HepG2 (cell line): Measurements from ENCODE around the gene NEDD4. TPM values are rescaled to one million over a fixed set of nuclear protein-coding genes. Genes with fewer than 3 reads are reported as not detected.

Experiments
- BCL3 ChIP-seq: sonication (generic); formaldehyde crosslinking; IDR thresholded peaks from 2 replicates; pipeline ENCODE4 v1.5.1; 2020; ENCODE audit warnings: mild to moderate bottlenecking, missing genetic modification reagents, moderate library complexity
- FLYWCH1 ChIP-seq: sonication (generic); formaldehyde crosslinking; IDR thresholded peaks from 2 replicates; pipeline ENCODE4 v1.8.1; 2023; ENCODE audit warnings: mild to moderate bottlenecking, missing genetic modification reagents
- MAFG ChIP-seq: sonication (generic); formaldehyde crosslinking; IDR thresholded peaks from 2 replicates; pipeline ENCODE4 v1.5.1; 2020; ENCODE audit warnings: mild to moderate bottlenecking, missing genetic modification reagents
- MEIS1 ChIP-seq: sonication (generic); formaldehyde crosslinking; IDR thresholded peaks from 2 replicates; pipeline ENCODE4 v1.9.0; 2021; ENCODE audit warnings: mild to moderate bottlenecking, missing genetic modification reagents, moderate library complexity, borderline replicate concordance
- NFIC ChIP-seq: IDR thresholded peaks from 2 replicates; pipeline ENCODE4 v1.6.1; 2012; ENCODE audit warnings: mild to moderate bottlenecking, low read length, inconsistent platforms
- PAF1 ChIP-seq: IDR thresholded peaks from 2 replicates; pipeline ENCODE4 v1.6.1; 2016; ENCODE audit warnings: missing genetic modification reagents, missing compliant biosample characterization
- RAD51 ChIP-seq: fragments of 450-650 bp; IDR thresholded peaks from 2 replicates; pipeline ENCODE4 v1.6.1; 2016; ENCODE audit warnings: borderline replicate concordance
- SYNCRIP ChIP-seq: fragments of 200-400 bp; formaldehyde crosslinking; IDR thresholded peaks from 2 replicates; pipeline ENCODE4 v1.6.1; 2018; ENCODE audit warnings: mild to moderate bottlenecking, low read depth, low read length; ENCODE audit not compliant: insufficient read depth
- TRAFD1 ChIP-seq: sonication (generic); formaldehyde crosslinking; IDR thresholded peaks from 2 replicates; pipeline ENCODE4 v1.5.1; 2020; ENCODE audit warnings: missing genetic modification reagents, mild to moderate bottlenecking, borderline replicate concordance
- ZNF143 ChIP-seq: sonication (generic); formaldehyde crosslinking; IDR thresholded peaks from 2 replicates; pipeline ENCODE4 v1.4.0; 2020; ENCODE audit warnings: missing genetic modification reagents
- ZNF329 ChIP-seq: sonication (generic); formaldehyde crosslinking; IDR thresholded peaks from 2 replicates; pipeline ENCODE4 v1.9.0; 2021; ENCODE audit warnings: low read depth, mild to moderate bottlenecking, missing genetic modification reagents
- ZNF33A ChIP-seq: sonication (generic); formaldehyde crosslinking; IDR thresholded peaks from 2 replicates; pipeline ENCODE4 v1.5.1; 2020; ENCODE audit warnings: missing genetic modification reagents, mild to moderate bottlenecking, moderate library complexity, borderline replicate concordance
- ZNF484 ChIP-seq: sonication (generic); formaldehyde crosslinking; IDR thresholded peaks from 2 replicates; pipeline ENCODE4 v1.5.1; 2020; ENCODE audit warnings: mild to moderate bottlenecking, low read depth, missing genetic modification reagents, borderline replicate concordance
- ZNF652 ChIP-seq: IDR thresholded peaks from 2 replicates; pipeline ENCODE4 v1.6.1; 2016; ENCODE audit warnings: low read depth, borderline replicate concordance
- polyA plus RNA-seq, 8 experiments: library from polyadenylated mRNA; depleted of rRNA in 3 of 8; stranded (reverse) in 7 of 8; unstranded in 1 of 8; fragments of >200 nt; fragmentation: Illumina TruSeq in 4 of 8; extraction: Trizol in 4 of 8; gene quantifications; 2 replicates each; pipeline versions ENCODE4 v1.2.1 to v1.2.3, GENCODE V29; 2011 to 2016; ENCODE audit warnings: low read depth in 4 of 8, missing spikeins in 1 of 8, mixed read lengths in 1 of 8; ENCODE audit not compliant: insufficient read depth in 1 of 8
- total RNA-seq, 5 experiments: library from RNA; depleted of rRNA; stranded (reverse); fragments of >200 nt; fragmentation: Illumina TruSeq; extraction: Trizol; gene quantifications; 2 replicates each; pipeline ENCODE4 v1.2.3, GENCODE V29; 2016; ENCODE audit warnings: low read depth in 1 of 5
- TF ChIP-seq, protein P1 (sequence below): sonication (generic); formaldehyde crosslinking; IDR thresholded peaks from 2 replicates; pipeline ENCODE4 v1.8.0; 2022; ENCODE audit warnings: missing genetic modification reagents, mild to moderate bottlenecking, borderline replicate concordance
- TF ChIP-seq, protein P2 (sequence below): sonication (generic); formaldehyde crosslinking; IDR thresholded peaks from 2 replicates; pipeline ENCODE4 v1.4.0; 2020; ENCODE audit warnings: missing genetic modification reagents
- TF ChIP-seq, protein P3 (sequence below): sonication (generic); formaldehyde crosslinking; IDR thresholded peaks from 2 replicates; pipeline ENCODE4 v1.9.0; 2021; ENCODE audit warnings: missing genetic modification reagents, borderline replicate concordance
- TF ChIP-seq, protein P4 (sequence below): IDR thresholded peaks from 2 replicates; pipeline ENCODE4 v1.6.1; 2012; ENCODE audit warnings: inconsistent platforms

NEDD4 gene
- total and polyA plus RNA-seq, 2 of the 13 experiments (the other 11 are each of a cell fraction or from before 2014, with no cell fraction given) = 10.4 to 13.0 TPM

GRCh38 chr15:56040081-56041035 lies 46.9 kb upstream of the NEDD4 start (continued):
- TF ChIP-seq BCL3 (CRISPR knock-in tag) (no peak), ZNF33A (CRISPR knock-in tag) (no peak), PAF1 (CRISPR knock-in tag) (no peak), ZNF652 (peak; percentile 76; the same call in 1 of the 2 replicates), TRAFD1 (no peak), ZNF143 (CRISPR knock-in tag) (no peak), ZNF484 (CRISPR knock-in tag) (no peak), ZNF329 (CRISPR knock-in tag) (no peak), MAFG (no peak), NFIC (peak; percentile 46; the same call in 1 of the 2 replicates), SYNCRIP (no peak), MEIS1 (CRISPR knock-in tag) (no peak), RAD51 (peak; percentile 39; the same call in 1 of the 2 replicates), FLYWCH1 (CRISPR knock-in tag) (no peak)
- TF ChIP-seq, protein P1, sequence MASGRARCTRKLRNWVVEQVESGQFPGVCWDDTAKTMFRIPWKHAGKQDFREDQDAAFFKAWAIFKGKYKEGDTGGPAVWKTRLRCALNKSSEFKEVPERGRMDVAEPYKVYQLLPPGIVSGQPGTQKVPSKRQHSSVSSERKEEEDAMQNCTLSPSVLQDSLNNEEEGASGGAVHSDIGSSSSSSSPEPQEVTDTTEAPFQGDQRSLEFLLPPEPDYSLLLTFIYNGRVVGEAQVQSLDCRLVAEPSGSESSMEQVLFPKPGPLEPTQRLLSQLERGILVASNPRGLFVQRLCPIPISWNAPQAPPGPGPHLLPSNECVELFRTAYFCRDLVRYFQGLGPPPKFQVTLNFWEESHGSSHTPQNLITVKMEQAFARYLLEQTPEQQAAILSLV (CRISPR knock-in tag) = no peak
- TF ChIP-seq, protein P2, sequence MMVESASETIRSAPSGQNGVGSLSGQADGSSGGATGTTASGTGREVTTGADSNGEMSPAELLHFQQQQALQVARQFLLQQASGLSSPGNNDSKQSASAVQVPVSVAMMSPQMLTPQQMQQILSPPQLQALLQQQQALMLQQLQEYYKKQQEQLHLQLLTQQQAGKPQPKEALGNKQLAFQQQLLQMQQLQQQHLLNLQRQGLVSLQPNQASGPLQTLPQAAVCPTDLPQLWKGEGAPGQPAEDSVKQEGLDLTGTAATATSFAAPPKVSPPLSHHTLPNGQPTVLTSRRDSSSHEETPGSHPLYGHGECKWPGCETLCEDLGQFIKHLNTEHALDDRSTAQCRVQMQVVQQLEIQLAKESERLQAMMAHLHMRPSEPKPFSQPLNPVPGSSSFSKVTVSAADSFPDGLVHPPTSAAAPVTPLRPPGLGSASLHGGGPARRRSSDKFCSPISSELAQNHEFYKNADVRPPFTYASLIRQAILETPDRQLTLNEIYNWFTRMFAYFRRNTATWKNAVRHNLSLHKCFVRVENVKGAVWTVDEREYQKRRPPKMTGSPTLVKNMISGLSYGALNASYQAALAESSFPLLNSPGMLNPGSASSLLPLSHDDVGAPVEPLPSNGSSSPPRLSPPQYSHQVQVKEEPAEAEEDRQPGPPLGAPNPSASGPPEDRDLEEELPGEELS (CRISPR knock-in tag) = no peak
- TF ChIP-seq, protein P3, sequence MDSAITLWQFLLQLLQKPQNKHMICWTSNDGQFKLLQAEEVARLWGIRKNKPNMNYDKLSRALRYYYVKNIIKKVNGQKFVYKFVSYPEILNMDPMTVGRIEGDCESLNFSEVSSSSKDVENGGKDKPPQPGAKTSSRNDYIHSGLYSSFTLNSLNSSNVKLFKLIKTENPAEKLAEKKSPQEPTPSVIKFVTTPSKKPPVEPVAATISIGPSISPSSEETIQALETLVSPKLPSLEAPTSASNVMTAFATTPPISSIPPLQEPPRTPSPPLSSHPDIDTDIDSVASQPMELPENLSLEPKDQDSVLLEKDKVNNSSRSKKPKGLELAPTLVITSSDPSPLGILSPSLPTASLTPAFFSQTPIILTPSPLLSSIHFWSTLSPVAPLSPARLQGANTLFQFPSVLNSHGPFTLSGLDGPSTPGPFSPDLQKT (CRISPR knock-in tag) = no peak
- TF ChIP-seq, protein P4, sequence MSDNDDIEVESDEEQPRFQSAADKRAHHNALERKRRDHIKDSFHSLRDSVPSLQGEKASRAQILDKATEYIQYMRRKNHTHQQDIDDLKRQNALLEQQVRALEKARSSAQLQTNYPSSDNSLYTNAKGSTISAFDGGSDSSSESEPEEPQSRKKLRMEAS = peak; percentile 84
